Measurements from ENCODE around the gene CSH2.

Gene CSH2

GRCh38 chr17:63855185-63855584, 18.3 kb downstream of the CSH2 start:
- DNase-seq (ENCODE audit: low spot score): no peak

GRCh38 chr17:63854709-63855108, 18.8 kb downstream of the CSH2 start:
- no peak for DNase-seq (ENCODE audit: low spot score)

- no peak for DNase-seq (ENCODE audit: low spot score)
Measured at GRCh38 chr17:63853260-63853659, 20.2 kb downstream of the CSH2 start.

- DNase-seq (ENCODE audit: low spot score): no peak
Measured at GRCh38 chr17:63850401-63850800, 23.1 kb downstream of the CSH2 start.

- peak; percentile 86 for DNase-seq (ENCODE audit: low spot score)
Measured at GRCh38 chr17:63848834-63849689, 24.4 kb downstream of the CSH2 start.

- no peak for DNase-seq (ENCODE audit: low spot score)
Measured at GRCh38 chr17:63847525-63848249, 25.8 kb downstream of the CSH2 start.

- DNase-seq (ENCODE audit: low spot score): no peak
Measured at GRCh38 chr17:63845509-63845908, 28.0 kb downstream of the CSH2 start.

- DNase-seq (ENCODE audit: low spot score): no peak
Measured at GRCh38 chr17:63843910-63844677, 29.4 kb downstream of the CSH2 start.

GRCh38 chr17:63843387-63843888, 30.0 kb downstream of the CSH2 start:
- DNase-seq (ENCODE audit: low spot score): peak; percentile 62

GRCh38 chr17:63842540-63843386, 30.7 kb downstream of the CSH2 start, which contains the start of gene SMARCD2:
TSS of gene SMARCD2 (minus strand) at chr17:63842685. CDS start at chr17:63842674, 11 bp downstream.
- peak; percentile 97 for DNase-seq (ENCODE audit: low spot score)

GRCh38 chr17:63842173-63842539, 31.3 kb downstream of the CSH2 start:
- no peak for DNase-seq (ENCODE audit: low spot score)

GRCh38 chr17:63841350-63842172, 31.9 kb downstream of the CSH2 start:
- peak; percentile 58 for DNase-seq (ENCODE audit: low spot score)

- DNase-seq (ENCODE audit: low spot score): peak; percentile 80
Measured at GRCh38 chr17:63840591-63841349, 32.7 kb downstream of the CSH2 start.

- peak; percentile 92 for DNase-seq (ENCODE audit: low spot score)
Measured at GRCh38 chr17:63838631-63839171, 34.8 kb downstream of the CSH2 start.

GRCh38 chr17:63837962-63838600, 35.4 kb downstream of the CSH2 start:
- DNase-seq (ENCODE audit: low spot score): no peak

GRCh38 chr17:63837480-63837879, 36.0 kb downstream of the CSH2 start:
- no peak for DNase-seq (ENCODE audit: low spot score)

GRCh38 chr17:63836811-63837210, 36.7 kb downstream of the CSH2 start:
- DNase-seq (ENCODE audit: low spot score): no peak

GRCh38 chr17:63835167-63835720, 38.2 kb downstream of the CSH2 start:
- no peak for DNase-seq (ENCODE audit: low spot score)
